Natural killer cell treated with Interleukin-12 subunit alpha and Interleukin-12 subunit beta and Interleukin-15 and Interleukin-18, amount 100 ng/mL, for 72 hours (primary cell): ENCODE data around the gene C16orf82. TPM values are rescaled to one million over a fixed set of nuclear protein-coding genes. Genes with fewer than 3 reads are reported as not detected.

Experiments
- ATAC-seq, 2 donors: fragments of 150-1000 bp; cut with Tn5 transposase in 1 of 2; sonication (Bioruptor Pico), chemical (Tn5 transposase) in 1 of 2; 2 replicates each; pipeline ENCODE4 v1.10.0; 2021
- DNase-seq: peaks from one replicate; pipeline ENCODE4 v3.0.0; 2022; ENCODE audit warnings: low spot score
- H3K27ac Mint-ChIP-seq, 2 donors: 1 replicate in 1 of 2; 2 replicates in 1 of 2; pipeline ENCODE4 v1.8.0; 2022; ENCODE audit warnings: mixed read lengths in 2 of 2, mild to moderate bottlenecking in 1 of 2, moderate library complexity in 1 of 2
- H3K27me3 Mint-ChIP-seq, 2 donors: 1 replicate in 1 of 2; 2 replicates in 1 of 2; pipeline ENCODE4 v1.8.0; 2022; ENCODE audit warnings: mixed read lengths in 2 of 2
- H3K36me3 Mint-ChIP-seq: one replicate; pipeline ENCODE4 v1.8.0; 2022; ENCODE audit warnings: mixed read lengths
- H3K4me1 Mint-ChIP-seq, 2 donors: 1 replicate in 1 of 2; 2 replicates in 1 of 2; pipeline ENCODE4 v1.8.0; 2022; ENCODE audit warnings: low read depth in 2 of 2, mixed read lengths in 2 of 2, mild to moderate bottlenecking in 1 of 2
- H3K4me3 Mint-ChIP-seq: one replicate; pipeline ENCODE4 v1.8.0; 2022; ENCODE audit warnings: mixed read lengths
- H3K9me3 Mint-ChIP-seq: 2 replicates; pipeline ENCODE4 v1.8.0; 2022; ENCODE audit warnings: mixed read lengths
- total RNA-seq, 2 donors: library from RNA; stranded (reverse); gene quantifications; one replicate each; pipeline ENCODE4 v1.2.3, GENCODE V29; 2022

C16orf82 gene
- total RNA-seq = not detected

- Mint-ChIP-seq H3K27me3 (peaks cover 0 to 11% of the 10 kb centered on the region in 2 donors), H3K4me1 (no peaks in the 10 kb centered on the region), H3K4me3 (no peak within 1 kb of the TSS), H3K36me3 (no peaks in the 10 kb centered on the region), H3K27ac (no peak within 1 kb of the TSS), H3K9me3 (no peaks in the 10 kb centered on the region)
- ATAC-seq = no peak
- no peak for DNase-seq
Measured at GRCh38 chr16:27066668-27067537, at the start of gene C16orf82. Gene C16orf82, plus strand, starts transcription at chr16:27066927.

- peaks cover 12 to 23% of the 10 kb centered on the region in 2 donors for H3K27me3 Mint-ChIP-seq
- H3K4me3 Mint-ChIP-seq = no peak overlapping the region
- H3K9me3 Mint-ChIP-seq = no peaks in the 10 kb centered on the region
- ATAC-seq (no peak), DNase-seq (no peak)
- H3K27ac Mint-ChIP-seq = no peak overlapping the region
- no peaks in the 10 kb centered on the region for H3K4me1 Mint-ChIP-seq
- no peaks in the 10 kb centered on the region for H3K36me3 Mint-ChIP-seq
Measured at GRCh38 chr16:27020031-27020430, 46.7 kb upstream of the C16orf82 start.

- H3K4me1 Mint-ChIP-seq = no peaks in the 10 kb centered on the region
- no peak for DNase-seq
- peaks cover 13 to 15% of the 10 kb centered on the region in 2 donors for H3K27me3 Mint-ChIP-seq
- no peaks in the 10 kb centered on the region for H3K36me3 Mint-ChIP-seq
- no peaks in the 10 kb centered on the region for H3K9me3 Mint-ChIP-seq
- H3K4me3 Mint-ChIP-seq = no peak overlapping the region
- no peak for ATAC-seq
- H3K27ac Mint-ChIP-seq = no peak overlapping the region
Measured at GRCh38 chr16:27024010-27024409, 42.7 kb upstream of the C16orf82 start.

- ATAC-seq (no peak), DNase-seq (no peak)
- Mint-ChIP-seq H3K4me3 (no peak overlapping the region), H3K27me3 (peaks cover 13 to 15% of the 10 kb centered on the region in 2 donors), H3K27ac (no peak overlapping the region), H3K36me3 (no peaks in the 10 kb centered on the region), H3K9me3 (no peaks in the 10 kb centered on the region), H3K4me1 (no peaks in the 10 kb centered on the region)
Measured at GRCh38 chr16:27025581-27025980, 41.1 kb upstream of the C16orf82 start.

GRCh38 chr16:27027971-27028370 lies 38.8 kb upstream of the C16orf82 start:
- Mint-ChIP-seq H3K27me3 (peaks cover 11 to 13% of the 10 kb centered on the region in 2 donors), H3K27ac (no peak overlapping the region), H3K4me1 (no peaks in the 10 kb centered on the region), H3K36me3 (no peaks in the 10 kb centered on the region), H3K9me3 (no peaks in the 10 kb centered on the region), H3K4me3 (no peak overlapping the region)
- no peak for ATAC-seq
- DNase-seq = no peak

GRCh38 chr16:27028591-27029110 lies 38.1 kb upstream of the C16orf82 start:
- Mint-ChIP-seq H3K4me3 (no peak overlapping the region), H3K4me1 (no peaks in the 10 kb centered on the region), H3K27me3 (peaks cover 8 to 13% of the 10 kb centered on the region in 2 donors), H3K27ac (no peak overlapping the region), H3K9me3 (no peaks in the 10 kb centered on the region), H3K36me3 (no peaks in the 10 kb centered on the region)
- ATAC-seq = no peak
- DNase-seq = no peak

- Mint-ChIP-seq H3K27ac (no peak overlapping the region), H3K9me3 (no peaks in the 10 kb centered on the region), H3K4me3 (no peak overlapping the region), H3K27me3 (peaks cover 10 to 13% of the 10 kb centered on the region in 2 donors), H3K36me3 (no peaks in the 10 kb centered on the region), H3K4me1 (no peaks in the 10 kb centered on the region)
- DNase-seq (no peak), ATAC-seq (no peak)
Measured at GRCh38 chr16:27029525-27029924, 37.2 kb upstream of the C16orf82 start.

- no peak for DNase-seq
- Mint-ChIP-seq H3K9me3 (no peaks in the 10 kb centered on the region), H3K4me1 (no peaks in the 10 kb centered on the region), H3K4me3 (no peak overlapping the region), H3K27ac (no peak overlapping the region), H3K27me3 (peaks cover 21 to 28% of the 10 kb centered on the region in 2 donors), H3K36me3 (no peaks in the 10 kb centered on the region)
- ATAC-seq = no peak
Measured at GRCh38 chr16:27033281-27033979, 33.3 kb upstream of the C16orf82 start.

- ATAC-seq (no peak), DNase-seq (no peak)
- Mint-ChIP-seq H3K9me3 (no peaks in the 10 kb centered on the region), H3K4me3 (no peak overlapping the region), H3K36me3 (no peaks in the 10 kb centered on the region), H3K4me1 (no peaks in the 10 kb centered on the region), H3K27me3 (peaks cover 17 to 25% of the 10 kb centered on the region in 2 donors), H3K27ac (no peak overlapping the region)
Measured at GRCh38 chr16:27040732-27041131, 26.0 kb upstream of the C16orf82 start.

GRCh38 chr16:27046958-27047518 lies 19.7 kb upstream of the C16orf82 start:
- no peak for ATAC-seq
- Mint-ChIP-seq H3K4me1 (no peaks in the 10 kb centered on the region), H3K27me3 (peaks cover 0 to 3% of the 10 kb centered on the region in 2 donors), H3K27ac (no peak overlapping the region), H3K9me3 (no peaks in the 10 kb centered on the region), H3K4me3 (no peak overlapping the region), H3K36me3 (no peaks in the 10 kb centered on the region)
- no peak for DNase-seq

GRCh38 chr16:27048316-27048715 lies 18.4 kb upstream of the C16orf82 start:
- Mint-ChIP-seq H3K4me3 (no peak overlapping the region), H3K36me3 (no peaks in the 10 kb centered on the region), H3K4me1 (no peaks in the 10 kb centered on the region), H3K27me3 (peaks cover 0 to 6% of the 10 kb centered on the region in 2 donors), H3K27ac (no peak overlapping the region), H3K9me3 (no peaks in the 10 kb centered on the region)
- DNase-seq = no peak
- ATAC-seq = no peak

- H3K27me3 Mint-ChIP-seq = peaks cover 0 to 6% of the 10 kb centered on the region in 2 donors
- H3K9me3 Mint-ChIP-seq = no peaks in the 10 kb centered on the region
- no peaks in the 10 kb centered on the region for H3K36me3 Mint-ChIP-seq
- no peak for DNase-seq
- H3K4me3 Mint-ChIP-seq = no peak overlapping the region
- no peaks in the 10 kb centered on the region for H3K4me1 Mint-ChIP-seq
- H3K27ac Mint-ChIP-seq = no peak overlapping the region
- ATAC-seq = no peak
Measured at GRCh38 chr16:27049117-27049516, 17.6 kb upstream of the C16orf82 start.

GRCh38 chr16:27052007-27052406 lies 14.7 kb upstream of the C16orf82 start:
- Mint-ChIP-seq H3K27ac (no peak overlapping the region), H3K27me3 (peaks cover 5 to 13% of the 10 kb centered on the region in 2 donors), H3K4me3 (no peak overlapping the region), H3K4me1 (no peaks in the 10 kb centered on the region), H3K36me3 (no peaks in the 10 kb centered on the region), H3K9me3 (no peaks in the 10 kb centered on the region)
- ATAC-seq = no peak
- no peak for DNase-seq

GRCh38 chr16:27053996-27054395 lies 12.7 kb upstream of the C16orf82 start:
- DNase-seq (no peak), ATAC-seq (no peak)
- H3K4me1 Mint-ChIP-seq = no peaks in the 10 kb centered on the region
- H3K27me3 Mint-ChIP-seq = peaks cover 5 to 13% of the 10 kb centered on the region in 2 donors
- H3K27ac Mint-ChIP-seq = no peak overlapping the region
- no peaks in the 10 kb centered on the region for H3K9me3 Mint-ChIP-seq
- H3K4me3 Mint-ChIP-seq = no peak overlapping the region
- no peaks in the 10 kb centered on the region for H3K36me3 Mint-ChIP-seq
